ENCODE measurements around the gene CRIM1.

GRCh38 chr2:36478999-36479398, 123.4 kb downstream of the CRIM1 start:
- TF ChIP-seq CTCF (conservative IDR thresholded peaks at IDR 0.05; ENCODE audit: low read depth, low read length), result no peak
- no peak for TF ChIP-seq EZH2 (IDR thresholded peaks at IDR 0.05; ENCODE audit: borderline replicate concordance, low read depth, low read length, poor library complexity, severe bottlenecking)

All from A673 (cell line).